IMR-90 (cell line): Measurements from ENCODE around the gene ATP1B1. TPM values are rescaled to one million over a fixed set of nuclear protein-coding genes. Genes with fewer than 3 reads are reported as not detected.

Experiments
- ATAC-seq: fragments of 200-7000 bp; cut with Tn5 transposase; 2 replicates; pipeline ENCODE4 v1.9.1; 2020; ENCODE audit warnings: low read depth, mild to moderate bottlenecking, moderate library complexity
- BruUV-seq: library from RNA; stranded (reverse); fragments of 400-500 nt; replicated peaks from 2 replicates; lab custom pipeline; 2021; lab: Mats Ljungman, UMichigan
- CTCF ChIA-PET: fragments of 300-600 bp; formaldehyde crosslinking; extraction: SDS; loops from one replicate; lab custom pipeline; 2021; ENCODE audit warnings: antibody characterized with exemption; lab: Yijun Ruan, JAX
- POLR2A ChIA-PET: fragments of 300-600 bp; sonication (Branson Sonifier 250); formaldehyde crosslinking; loops from one replicate; lab custom pipeline; 2022; ENCODE audit warnings: antibody characterized with exemption; ENCODE audit not compliant: unreplicated experiment; lab: Charles Lee
- DNase-seq: peaks from one replicate; pipeline ENCODE4 v3.0.0; 2013
- H2AFZ ChIP-seq: replicated peaks from 2 replicates; pipeline ENCODE3; 2013; ENCODE audit warnings: low read length, mild to moderate bottlenecking; ENCODE audit not compliant: poor library complexity
- H2AK5ac ChIP-seq: 2 replicates; pipeline ENCODE4 v1.6.1; 2013; ENCODE audit warnings: low read depth, low read length, inconsistent platforms
- H2AK9ac ChIP-seq: replicated peaks from 2 replicates; pipeline ENCODE3; 2013; ENCODE audit warnings: mild to moderate bottlenecking, low read depth, low read length, moderate library complexity; ENCODE audit not compliant: poor library complexity
- H2BK120ac ChIP-seq: 2 replicates; pipeline ENCODE4 v1.6.1; 2013; ENCODE audit warnings: low read depth, low read length, inconsistent platforms
- H2BK15ac ChIP-seq: 3 replicates; pipeline ENCODE4 v1.6.1; 2013; ENCODE audit warnings: low read depth, low read length, inconsistent platforms
- H2BK20ac ChIP-seq: 2 replicates; pipeline ENCODE4 v1.6.1; 2013; ENCODE audit warnings: low read depth, mild to moderate bottlenecking, inconsistent platforms, low read length, moderate library complexity
- H2BK5ac ChIP-seq: 2 replicates; pipeline ENCODE4 v1.6.1; 2013; ENCODE audit warnings: mild to moderate bottlenecking, low read depth, low read length, inconsistent platforms; ENCODE audit not compliant: poor library complexity, severe bottlenecking
- H3K14ac ChIP-seq: replicated peaks from 2 replicates; pipeline ENCODE4 v1.6.1; 2013; ENCODE audit warnings: low read depth, low read length, inconsistent platforms
- H3K18ac ChIP-seq: 2 replicates; pipeline ENCODE4 v1.6.1; 2013; ENCODE audit warnings: low read depth, low read length, control low read depth
- H3K23ac ChIP-seq: 2 replicates; pipeline ENCODE4 v1.6.1; 2013; ENCODE audit warnings: low read depth, low read length, inconsistent platforms
- H3K27ac ChIP-seq: 2 replicates; pipeline ENCODE4 v1.5.1; 2013; ENCODE audit warnings: mild to moderate bottlenecking, control low read depth, low read length; ENCODE audit not compliant: insufficient read depth
- H3K27me3 ChIP-seq: 2 replicates; pipeline ENCODE4 v1.6.1; 2013; ENCODE audit warnings: low read length; ENCODE audit not compliant: control insufficient read depth, insufficient read depth
- H3K36me3 ChIP-seq: 2 replicates; pipeline ENCODE4 v1.6.1; 2013; ENCODE audit warnings: low read length, mixed read lengths; ENCODE audit not compliant: control insufficient read depth, insufficient read depth
- H3K4ac ChIP-seq: 2 replicates; pipeline ENCODE4 v1.6.1; 2013; ENCODE audit warnings: low read depth, low read length, inconsistent platforms
- H3K4me1 ChIP-seq: 2 replicates; pipeline ENCODE4 v1.6.1; 2013; ENCODE audit warnings: low read length, mixed read lengths; ENCODE audit not compliant: control insufficient read depth, insufficient read depth
- H3K4me2 ChIP-seq: 2 replicates; pipeline ENCODE4 v1.6.1; 2013; ENCODE audit warnings: low read depth, mild to moderate bottlenecking, control low read depth, low read length, moderate library complexity
- H3K4me3 ChIP-seq: 2 replicates; pipeline ENCODE4 v1.5.1; 2013; ENCODE audit warnings: low read depth, mild to moderate bottlenecking, control low read depth, low read length, moderate library complexity; ENCODE audit not compliant: insufficient read depth
- H3K56ac ChIP-seq: 2 replicates; pipeline ENCODE4 v1.6.1; 2013; ENCODE audit warnings: low read length, inconsistent platforms; ENCODE audit not compliant: insufficient read depth; ENCODE audit errors: extremely low read depth
- H3K79me1 ChIP-seq, 2 experiments: 2 replicates each; pipeline ENCODE4 v1.6.1; 2013; ENCODE audit warnings: low read length in 2 of 2, inconsistent platforms in 1 of 2, low read depth in 1 of 2
- H3K9ac ChIP-seq: 2 replicates; pipeline ENCODE4 v1.6.1; 2013; ENCODE audit warnings: low read depth, low read length, control low read depth
- H3K9me1 ChIP-seq: 2 replicates; pipeline ENCODE4 v1.6.1; 2013; ENCODE audit warnings: low read length, inconsistent platforms; ENCODE audit not compliant: insufficient read depth
- H3K9me3 ChIP-seq: 2 replicates; pipeline ENCODE4 v1.6.1; 2013; ENCODE audit warnings: low read length; ENCODE audit not compliant: control insufficient read depth, insufficient read depth
- H4K20me1 ChIP-seq: 2 replicates; pipeline ENCODE4 v1.6.1; 2013; ENCODE audit warnings: low read length, inconsistent platforms; ENCODE audit not compliant: insufficient read depth
- H4K5ac ChIP-seq: 2 replicates; pipeline ENCODE4 v1.6.1; 2013; ENCODE audit warnings: mild to moderate bottlenecking, low read depth, low read length, control low read depth
- H4K8ac ChIP-seq, 2 experiments: 2 replicates each; pipeline ENCODE4 v1.6.1; 2013; ENCODE audit warnings: low read depth in 2 of 2, low read length in 2 of 2, control low read depth in 1 of 2, inconsistent platforms in 1 of 2
- H4K91ac ChIP-seq: 2 replicates; pipeline ENCODE4 v1.6.1; 2013; ENCODE audit warnings: low read depth, low read length, inconsistent platforms; ENCODE audit not compliant: insufficient read depth
- CHD1 ChIP-seq: IDR thresholded peaks from 2 replicates; pipeline ENCODE4 v1.6.1; 2012; ENCODE audit warnings: low read depth, low read length, improper control_type of control experiment
- FOS ChIP-seq: fragments of 150-350 bp; IDR thresholded peaks from 2 replicates; pipeline ENCODE4 v1.6.1; 2016; ENCODE audit warnings: low read depth, low read length
- MAFK ChIP-seq: IDR thresholded peaks from 2 replicates; pipeline ENCODE4 v1.6.1; 2012; ENCODE audit warnings: low read depth, low read length, improper control_type of control experiment
- RCOR1 ChIP-seq: IDR thresholded peaks from 2 replicates; pipeline ENCODE4 v1.6.1; 2012; ENCODE audit warnings: mild to moderate bottlenecking, low read length, improper control_type of control experiment; ENCODE audit not compliant: insufficient replicate concordance
- WGBS, 2 experiments: methylation state at CpG; one replicate each; pipeline versions ENCODE4 v1.1.5 to v1.1.7; 2013; ENCODE audit warnings: missing lambda C conversion rate in 2 of 2; ENCODE audit not compliant: insufficient read length in 1 of 2; ENCODE audit errors: extremely low coverage in 2 of 2; 5-methylcytosine and 5-hydroxymethylcytosine counted together
- dilution Hi-C: fragments of 300-500 bp; cut with HindIII; formaldehyde crosslinking; loops from one replicate; pipeline ENCODE4 v1.14.3; 2018; ENCODE audit warnings: low sequenced_read_pairs; ENCODE audit not compliant: unreplicated experiment
- in situ Hi-C: fragments of 300-500 bp; cut with MboI; formaldehyde crosslinking; loops from 3 replicates; pipeline ENCODE4 v1.14.3; 2019; ENCODE audit warnings: low sequenced_read_pairs, inconsistent platforms, mixed read lengths
- intact Hi-C: fragments of 100-400 bp; cut with micrococcal nuclease; formaldehyde crosslinking; loops from 2 replicates; pipeline ENCODE4 v1.10.0; 2022
- polyA plus RNA-seq, 3 experiments: library from polyadenylated mRNA; depleted of rRNA; stranded (reverse); fragments of >200 nt; gene quantifications; 2 replicates each; pipeline ENCODE4 v1.2.3, GENCODE V29; 2012; ENCODE audit warnings: low replicate concordance in 1 of 3
- total RNA-seq: library from RNA; depleted of rRNA; stranded (reverse); fragments of >200 nt; gene quantifications from 2 replicates; pipeline ENCODE4 v1.2.3, GENCODE V29; 2012

The ATP1B1 gene
- total and polyA plus RNA-seq, 2 of the 4 experiments (the other 2 are of a cell fraction), result 14.5 to 22.1 TPM

DNA sequence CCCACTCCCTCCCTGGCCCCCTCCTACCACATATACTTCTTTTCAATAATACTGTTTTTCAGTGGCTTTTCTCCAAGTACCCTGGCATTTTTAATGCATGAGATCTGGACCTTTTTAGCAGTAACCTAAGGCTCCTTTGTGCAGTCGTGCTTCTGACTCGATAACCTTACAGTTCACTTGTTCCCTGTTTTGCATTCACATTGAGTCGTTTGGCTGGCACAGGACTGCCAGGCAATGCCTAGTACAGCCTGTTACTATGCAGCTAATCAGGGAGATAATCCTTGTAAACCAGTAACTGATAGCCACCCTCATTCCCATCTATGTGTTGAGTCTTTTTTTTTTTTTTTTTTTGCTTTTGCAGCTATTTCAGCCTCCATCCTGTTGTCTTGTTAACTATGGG lies 3.7 kb downstream of the ATP1B1 start (continued):
- no peak for TF ChIP-seq MAFK

DNA sequence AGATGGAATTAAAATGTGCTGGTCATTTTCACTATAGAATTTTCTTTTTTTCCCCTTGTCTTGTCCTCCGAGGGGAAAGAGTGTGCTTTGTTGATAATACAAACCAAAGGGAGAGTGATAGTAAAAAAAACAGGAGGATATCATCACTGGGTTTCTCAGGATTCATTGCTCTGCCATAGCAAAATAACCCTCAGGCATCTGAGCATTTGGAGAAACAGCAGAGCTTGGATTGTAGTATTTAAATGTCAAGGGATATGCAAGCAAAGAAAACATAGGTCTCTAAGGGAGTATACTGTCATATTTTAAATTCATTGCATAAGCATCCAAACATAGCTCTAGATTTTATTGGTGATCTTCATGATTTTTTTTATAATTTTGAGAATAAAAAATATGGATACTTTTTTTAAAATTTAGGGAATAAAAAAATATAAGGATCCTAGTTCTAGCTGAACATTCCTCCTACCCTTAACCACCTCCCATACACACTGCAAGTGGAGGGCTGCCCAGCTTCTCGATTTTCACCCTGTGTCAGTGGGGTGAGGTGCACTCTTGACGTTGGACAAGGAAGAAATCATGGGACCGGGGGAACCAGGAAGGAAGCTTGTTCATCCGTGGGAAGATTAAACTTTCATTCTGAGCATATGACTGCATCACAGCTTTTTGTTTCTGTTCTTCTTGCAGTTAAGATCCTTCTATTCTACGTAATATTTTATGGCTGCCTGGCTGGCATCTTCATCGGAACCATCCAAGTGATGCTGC lies 4.4 kb downstream of the ATP1B1 start:
- Histone ChIP-seq H4K5ac (0 out of 2 replicates have a peak overlapping the region, but pooled peaks have one; percentile 42), H4K91ac (peak overlapping the region; percentile 78), H3K27ac (peak overlapping the region; percentile 70), H3K79me1 (peaks cover 23 to 64% of the 10 kb centered on the region in 2 experiments), H3K36me3 (peaks cover 4% of the 10 kb centered on the region; the same call in 1 of the 2 replicates), H3K14ac (peak overlapping the region; percentile 65), H2BK120ac (peak overlapping the region; percentile 70), H3K56ac (0 out of 2 replicates have a peak overlapping the region, but pooled peaks have one; percentile 21), H3K4me3 (no peak overlapping the region), H2AK5ac (peak overlapping the region; percentile 93), H3K9me3 (no peaks in the 10 kb centered on the region), H3K9me1 (peaks cover 14% of the 10 kb centered on the region), H2BK20ac (peak overlapping the region; percentile 38; the same call in 1 of the 2 replicates), H3K18ac (peak overlapping the region; percentile 39; the same call in 1 of the 2 replicates), H4K20me1 (no peaks in the 10 kb centered on the region), H3K4me2 (peak overlapping the region; percentile 81), H3K9ac (peak overlapping the region; percentile 37; the same call in 1 of the 2 replicates), H3K4me1 (peaks cover 26% of the 10 kb centered on the region), H2BK5ac (peak overlapping the region; percentile 83), H2BK15ac (peak overlapping the region; percentile 75; the same call in 2 of the 3 replicates), H3K4ac (peak overlapping the region; percentile 83), H3K27me3 (no peaks in the 10 kb centered on the region), H2AK9ac (peak overlapping the region; percentile 49), H4K8ac (peak overlapping the region; percentile 38 to 61; a peak in 3 of 4 replicates), H2AFZ (peak overlapping the region; percentile 51), H3K23ac (peak overlapping the region; percentile 88)
- WGBS, 2 experiments, result no CpG with 5 or more reads among the region's 7 CpGs
- DNase-seq (peak; percentile 41), ATAC-seq (no peak)
- BruUV-seq, result no TSS peak
- CTCF ChIA-PET, result interaction anchor here (1.0 to 1.1 kb wide), 2 partner anchors 9 to 238 kb away, joined by 3 to 6 read pairs; no protein-coding TSS in a partner anchor
- intact Hi-C loops, result no loop called here
- dilution Hi-C loops, result no loop called here
- POLR2A ChIA-PET, result interaction anchor here (0.7 to 2.0 kb wide), 2 partner anchors 9 to 375 kb away, joined by 4 to 5 read pairs; partner anchors contain the start of gene SLC19A2
- in situ Hi-C loops, result loop anchor here (10.0 to 25.0 kb wide), 3 partner anchors 374 to 1601 kb away; partner anchors contain the start of genes GPR161 and SLC19A2
- TF ChIP-seq CHD1 (no peak), RCOR1 (no peak), FOS (no peak)
